Vagina (tissue), 2 donors: Measurements from ENCODE around the gene FSIP1. TPM values are rescaled to one million over a fixed set of nuclear protein-coding genes. Genes with fewer than 3 reads are reported as not detected.

ENCODE experiments used
- DNase-seq, 2 donors: peaks; one replicate each; pipeline ENCODE4 v3.0.0-alpha.2; 2017; ENCODE audit errors: extremely low spot score in 2 of 2
- H3K27ac ChIP-seq: fragments of 200-600 bp; sonication (generic); one replicate; pipeline ENCODE4 v1.5.1; 2019
- H3K27me3 ChIP-seq: fragments of 200-600 bp; sonication (generic); one replicate; pipeline ENCODE4 v1.5.1; 2019
- H3K36me3 ChIP-seq, 2 donors: fragments of 200-600 bp; sonication (generic); one replicate each; pipeline ENCODE4 v1.5.1; 2017 to 2019
- H3K4me1 ChIP-seq: fragments of 200-600 bp; sonication (generic); one replicate; pipeline ENCODE4 v1.5.1; 2019
- H3K4me3 ChIP-seq, 2 donors: fragments of 200-600 bp; sonication (generic); 1 replicate in 1 of 2; 2 replicates in 1 of 2; pipeline ENCODE4 v1.5.1; 2016 to 2019
- H3K9me3 ChIP-seq: fragments of 200-600 bp; sonication (generic); one replicate; pipeline ENCODE4 v1.5.1; 2019
- CTCF ChIP-seq, 3 experiments: fragments of 450-650 bp in 2 of 3; fragments of 200-600 bp in 1 of 3; sonication (generic) in 1 of 3; IDR thresholded peaks; one replicate each; pipeline ENCODE4 v1.5.1; 2017 to 2019; ENCODE audit warnings: antibody characterized with exemption in 3 of 3, mild to moderate bottlenecking in 2 of 3, moderate library complexity in 2 of 3
- POLR2A ChIP-seq, 2 donors: fragments of 450-650 bp; IDR thresholded peaks; one replicate each; pipeline ENCODE4 v1.6.1; 2017; ENCODE audit warnings: antibody characterized with exemption in 2 of 2, mild to moderate bottlenecking in 2 of 2, moderate library complexity in 2 of 2
- POLR2AphosphoS5 ChIP-seq, 2 donors: sonication (generic); formaldehyde crosslinking; IDR thresholded peaks; one replicate each; pipeline ENCODE4 v1.9.0; 2017; ENCODE audit warnings: antibody characterized with exemption in 2 of 2, mild to moderate bottlenecking in 2 of 2, low read depth in 1 of 2; ENCODE audit not compliant: insufficient read depth in 1 of 2
- intact Hi-C: fragments of 100-400 bp; cut with DNase I; formaldehyde crosslinking; loops from one replicate; pipeline ENCODE4 v1.15.1; 2023
- total RNA-seq: library from RNA; depleted of rRNA; stranded (reverse); fragments of >200 nt; gene quantifications from one replicate; pipeline ENCODE4 v1.2.3, GENCODE V29; 2016

FSIP1 gene
- total RNA-seq, 1 donor from 2014 or later = 0.98 TPM

DNA sequence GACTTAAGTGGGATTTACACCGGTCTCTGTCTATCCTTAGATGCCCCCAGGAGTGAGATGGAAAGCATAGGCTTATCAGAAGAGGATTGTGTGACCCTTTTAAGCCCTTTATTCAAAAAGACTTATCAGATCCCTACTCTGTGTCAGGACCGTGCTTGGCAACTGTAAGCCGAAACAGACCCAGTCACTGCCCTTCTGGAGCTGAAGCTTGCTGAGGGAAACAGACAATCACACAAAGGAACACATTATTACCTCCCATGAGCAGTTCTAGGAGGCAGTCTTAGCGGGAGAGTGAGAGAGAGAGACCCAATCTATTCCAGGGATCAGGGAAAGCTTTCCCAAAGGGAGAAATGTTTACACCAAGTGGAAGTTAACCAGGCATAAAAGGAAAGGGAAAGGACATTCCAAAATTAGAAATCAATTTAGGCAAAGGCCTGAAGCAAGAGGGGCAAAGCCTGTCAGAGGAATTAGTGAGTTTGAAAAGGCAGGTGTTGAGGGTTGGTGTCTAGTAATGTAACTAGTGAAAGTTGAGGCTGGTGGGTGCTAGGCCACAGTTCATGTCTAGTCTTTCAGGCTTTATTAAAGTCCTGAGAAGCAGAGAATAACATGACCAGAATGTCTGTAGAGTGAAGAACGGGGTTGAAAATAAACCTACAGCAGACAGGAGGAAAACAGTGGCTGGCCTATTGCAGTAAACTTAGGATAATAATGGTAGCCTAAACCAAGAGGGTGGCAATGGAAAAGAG lies 115.1 kb downstream of the FSIP1 start:
- Histone ChIP-seq H3K27me3 (no peaks in the 10 kb centered on the region), H3K27ac (no peak overlapping the region), H3K4me1 (peaks cover 5% of the 10 kb centered on the region), H3K4me3 (no peak overlapping the region), H3K36me3 (no peaks in the 10 kb centered on the region), H3K9me3 (no peaks in the 10 kb centered on the region)
- TF ChIP-seq POLR2AphosphoS5 (IDR thresholded peaks at IDR 0.05; ENCODE audit: insufficient read depth in 1 of 2, low read depth in 1 of 2) = no peak
- no peak for TF ChIP-seq POLR2A (IDR thresholded peaks at IDR 0.05)
- no peak for TF ChIP-seq CTCF (IDR thresholded peaks at IDR 0.05)
- intact Hi-C loops = no loop called here
- no peak for DNase-seq

DNA sequence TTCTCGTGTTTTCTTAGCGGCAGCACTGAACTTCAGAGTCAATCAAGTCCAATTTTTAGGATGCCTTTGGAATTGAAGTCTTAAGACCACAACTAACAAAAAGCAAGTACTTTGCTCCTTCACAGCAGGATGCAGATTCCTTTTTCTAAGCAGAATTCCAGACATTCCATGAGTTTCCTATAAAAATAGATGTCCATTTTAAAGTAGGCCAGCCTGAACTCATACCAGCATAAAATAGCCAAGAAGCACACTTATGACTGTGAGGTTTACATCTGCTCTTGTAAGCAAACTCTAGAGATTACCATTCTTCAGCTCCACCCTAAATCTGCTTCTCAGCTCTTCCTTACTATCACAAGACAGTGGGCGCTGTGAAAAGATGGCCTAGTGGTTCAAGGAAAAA lies 116.0 kb downstream of the FSIP1 start:
- TF ChIP-seq POLR2A (IDR thresholded peaks at IDR 0.05) = no peak
- no peak for TF ChIP-seq CTCF (IDR thresholded peaks at IDR 0.05)
- no peak for TF ChIP-seq POLR2AphosphoS5 (IDR thresholded peaks at IDR 0.05; ENCODE audit: insufficient read depth in 1 of 2, low read depth in 1 of 2)
- DNase-seq = no peak
- H3K27ac ChIP-seq = no peak overlapping the region
- H3K9me3 ChIP-seq = no peaks in the 10 kb centered on the region
- H3K4me1 ChIP-seq = peaks cover 5% of the 10 kb centered on the region
- no peaks in the 10 kb centered on the region for H3K36me3 ChIP-seq
- no peaks in the 10 kb centered on the region for H3K27me3 ChIP-seq
- H3K4me3 ChIP-seq = no peak overlapping the region
- intact Hi-C loops = no loop called here

DNA sequence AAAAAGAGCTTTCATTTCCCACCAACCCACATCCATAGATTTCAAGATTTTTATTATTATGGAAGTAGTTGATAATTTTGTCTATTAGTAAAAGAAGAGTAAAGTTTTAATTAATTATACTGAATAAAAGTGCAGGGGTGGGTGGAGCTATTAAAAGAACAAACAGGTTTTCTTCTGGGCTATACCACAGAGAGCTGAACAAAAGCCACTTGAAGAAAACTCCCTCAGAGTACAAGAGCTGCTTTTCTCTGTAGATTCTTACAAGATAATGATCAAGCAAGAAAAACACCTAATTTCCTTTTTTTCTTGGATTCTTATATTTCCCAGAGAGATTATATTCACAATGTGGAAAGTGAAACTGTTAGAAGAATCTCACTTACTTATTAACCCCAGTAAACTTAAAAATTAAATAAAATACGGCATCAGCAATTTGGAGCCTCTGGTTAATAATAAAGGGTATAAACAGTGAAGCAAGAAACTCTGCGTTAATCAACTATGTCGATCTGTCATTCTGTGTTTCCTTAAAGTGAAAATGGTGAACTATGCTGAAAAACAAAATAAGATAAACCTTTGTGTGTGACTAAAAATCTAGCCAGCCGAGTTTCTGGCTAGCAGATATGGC lies 116.9 kb downstream of the FSIP1 start:
- no peak for TF ChIP-seq POLR2AphosphoS5 (IDR thresholded peaks at IDR 0.05; ENCODE audit: insufficient read depth in 1 of 2, low read depth in 1 of 2)
- no peak for TF ChIP-seq POLR2A (IDR thresholded peaks at IDR 0.05)
- no peak for TF ChIP-seq CTCF (IDR thresholded peaks at IDR 0.05)
- Histone ChIP-seq H3K27ac (no peak overlapping the region), H3K4me1 (peaks cover 5% of the 10 kb centered on the region), H3K27me3 (no peaks in the 10 kb centered on the region), H3K36me3 (no peaks in the 10 kb centered on the region), H3K9me3 (no peaks in the 10 kb centered on the region), H3K4me3 (no peak overlapping the region)
- no peak for DNase-seq
- intact Hi-C loops = no loop called here

DNA sequence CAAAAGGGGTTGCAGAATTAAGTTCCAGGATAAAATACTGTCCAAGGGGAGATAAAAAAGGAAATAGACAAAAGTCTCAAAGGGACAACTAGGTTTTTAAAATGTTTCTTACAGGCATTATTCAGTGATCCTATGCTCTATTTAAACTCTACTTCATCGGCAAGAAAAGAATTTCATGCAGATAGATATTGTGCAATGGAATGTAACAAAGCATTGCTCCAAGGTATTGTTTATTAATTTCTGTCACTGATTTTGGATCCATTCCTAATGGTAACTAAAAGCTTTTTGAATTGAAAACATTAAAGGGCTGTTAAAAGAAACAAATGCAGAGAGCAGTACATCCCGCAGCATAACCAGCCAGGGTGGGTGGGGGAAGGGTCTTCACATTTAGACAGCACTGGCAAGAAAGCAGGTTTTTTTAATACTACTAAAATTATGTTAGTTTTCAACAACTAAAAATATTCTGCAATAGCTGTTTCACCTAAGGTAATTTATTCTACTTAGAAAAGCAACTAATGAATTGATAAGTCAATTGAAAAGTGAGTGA lies 118.9 kb downstream of the FSIP1 start:
- intact Hi-C loops = no loop called here
- no peak overlapping the region for H3K27ac ChIP-seq
- H3K9me3 ChIP-seq = no peaks in the 10 kb centered on the region
- H3K27me3 ChIP-seq = no peaks in the 10 kb centered on the region
- H3K4me1 ChIP-seq = peaks cover 5% of the 10 kb centered on the region
- H3K4me3 ChIP-seq = no peak overlapping the region
- H3K36me3 ChIP-seq = no peaks in the 10 kb centered on the region
- DNase-seq = no peak
- TF ChIP-seq CTCF (IDR thresholded peaks at IDR 0.05) (no peak), POLR2A (IDR thresholded peaks at IDR 0.05) (no peak), POLR2AphosphoS5 (IDR thresholded peaks at IDR 0.05; ENCODE audit: insufficient read depth in 1 of 2, low read depth in 1 of 2) (no peak)

DNA sequence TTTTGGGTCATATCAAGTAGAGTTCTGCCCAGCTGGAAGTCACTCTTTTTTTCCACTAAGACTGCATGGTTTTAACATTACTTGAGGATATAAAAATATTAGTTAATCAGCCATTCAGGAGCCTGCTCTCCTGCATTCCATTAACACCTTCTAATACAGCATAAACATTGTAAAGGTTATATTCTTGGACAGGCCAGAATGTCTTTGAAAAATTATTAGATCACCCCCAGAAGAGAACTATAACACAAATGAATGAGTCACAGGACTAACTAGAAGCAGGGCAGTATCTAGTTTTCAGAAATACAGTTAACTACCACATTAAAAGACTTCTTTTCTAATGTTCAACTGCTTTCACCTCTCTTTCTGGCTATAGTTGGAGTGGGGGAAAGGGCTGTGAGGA lies 120.9 kb downstream of the FSIP1 start:
- H3K4me1 ChIP-seq = peaks cover 5% of the 10 kb centered on the region
- no peaks in the 10 kb centered on the region for H3K36me3 ChIP-seq
- intact Hi-C loops = no loop called here

More for the DNA sequence above, 120.9 kb downstream of the FSIP1 start:
- Histone ChIP-seq H3K9me3 (no peaks in the 10 kb centered on the region), H3K27me3 (no peaks in the 10 kb centered on the region), H3K27ac (no peak overlapping the region), H3K4me3 (no peak overlapping the region)
- DNase-seq = no peak
- no peak for TF ChIP-seq POLR2AphosphoS5 (IDR thresholded peaks at IDR 0.05; ENCODE audit: insufficient read depth in 1 of 2, low read depth in 1 of 2)
- no peak for TF ChIP-seq CTCF (IDR thresholded peaks at IDR 0.05)
- no peak for TF ChIP-seq POLR2A (IDR thresholded peaks at IDR 0.05)
